Panc1 (cell line): ENCODE data around the gene F11R. TPM values are rescaled to one million over a fixed set of nuclear protein-coding genes. Genes with fewer than 3 reads are reported as not detected.

Experiments used
- ATAC-seq: fragments of 200-7000 bp; cut with Tn5 transposase; 2 replicates; pipeline ENCODE4 v1.9.1; 2020; ENCODE audit warnings: mild to moderate bottlenecking, moderate library complexity
- BruUV-seq: library from RNA; stranded (reverse); fragments of 400-500 nt; replicated peaks from 2 replicates; lab custom pipeline; 2021; lab: Mats Ljungman, UMichigan
- CTCF ChIA-PET: fragments of 300-600 bp; sonication (Branson Sonifier 250); formaldehyde crosslinking; loops from one replicate; lab custom pipeline; 2022; ENCODE audit warnings: antibody characterized with exemption; lab: Charles Lee
- POLR2A ChIA-PET: fragments of 300-600 bp; sonication (Branson Sonifier 250); formaldehyde crosslinking; loops from one replicate; lab custom pipeline; 2022; ENCODE audit warnings: antibody characterized with exemption; lab: Charles Lee
- DNase-seq: peaks from one replicate; pipeline ENCODE4 v3.0.0-alpha.2; 2010; ENCODE audit warnings: low read depth, low spot score
- H3K27ac ChIP-seq: 2 replicates; pipeline ENCODE4 v1.5.1; 2011; ENCODE audit warnings: mild to moderate bottlenecking, low read length, inconsistent platforms
- H3K27me3 ChIP-seq: fragments of 200-500 bp; sonication (Bioruptor generic); 2 replicates; pipeline ENCODE4 v1.6.0; 2014; ENCODE audit warnings: low read length, inconsistent platforms; ENCODE audit not compliant: control insufficient read depth, insufficient read depth
- H3K36me3 ChIP-seq: fragments of 200-500 bp; sonication (Bioruptor generic); 2 replicates; pipeline ENCODE4 v1.5.1; 2014; ENCODE audit warnings: inconsistent platforms, mild to moderate bottlenecking, low read length, moderate library complexity; ENCODE audit not compliant: control insufficient read depth, insufficient read depth
- H3K4me1 ChIP-seq: 2 replicates; pipeline ENCODE4 v1.5.1; 2011; ENCODE audit warnings: inconsistent platforms, mild to moderate bottlenecking, low read length, moderate library complexity; ENCODE audit not compliant: control insufficient read depth, insufficient read depth
- H3K4me3 ChIP-seq, 2 experiments: 2 replicates each; pipeline ENCODE4 v1.5.1; 2011 to 2012; ENCODE audit warnings: low read depth in 2 of 2, low read length in 2 of 2, mild to moderate bottlenecking in 2 of 2, inconsistent platforms in 1 of 2, moderate library complexity in 1 of 2
- H3K9me3 ChIP-seq: fragments of 200-500 bp; sonication (Bioruptor generic); 2 replicates; pipeline ENCODE4 v1.5.1; 2014; ENCODE audit warnings: low read depth, mild to moderate bottlenecking, inconsistent platforms, low read length, moderate library complexity; ENCODE audit not compliant: control insufficient read depth, insufficient read depth
- POLR2AphosphoS5 ChIP-seq: IDR thresholded peaks from 2 replicates; pipeline ENCODE4 v1.6.1; 2012; ENCODE audit warnings: mild to moderate bottlenecking, low read depth, low read length, moderate library complexity
- SIN3A ChIP-seq: IDR thresholded peaks from 2 replicates; pipeline ENCODE4 v1.6.1; 2012; ENCODE audit warnings: low read depth, mild to moderate bottlenecking, low read length, moderate library complexity, borderline replicate concordance; ENCODE audit not compliant: insufficient read depth
- TCF7L2 ChIP-seq: IDR thresholded peaks from 2 replicates; pipeline ENCODE4 v1.6.1; 2011; ENCODE audit warnings: mild to moderate bottlenecking, low read depth, low read length, inconsistent platforms
- in situ Hi-C: cut with HindIII; loops from 2 replicates; pipeline ENCODE4 v1.10.0; 2016; ENCODE audit warnings: low sequenced_read_pairs, low pct_unique_long_range_greater_than_20kb
- intact Hi-C: fragments of 100-400 bp; cut with micrococcal nuclease; formaldehyde crosslinking; loops from one replicate; pipeline ENCODE4 v1.10.0; 2022; ENCODE audit not compliant: unreplicated experiment
- total RNA-seq: library from RNA; stranded (reverse); gene quantifications from one replicate; pipeline ENCODE4 v1.2.1, GENCODE V29; 2021; ENCODE audit not compliant: unreplicated experiment
- TF ChIP-seq, protein P1 (sequence below), 2 experiments: IDR thresholded peaks; 2 replicates each; pipeline ENCODE4 v1.6.1; 2011 to 2012; ENCODE audit warnings: low read depth in 2 of 2, control low read depth in 1 of 2, low read length in 1 of 2, mild to moderate bottlenecking in 1 of 2, moderate library complexity in 1 of 2; ENCODE audit not compliant: insufficient read depth in 1 of 2
- TF ChIP-seq, protein P2 (sequence below): fragments of 450-650 bp; IDR thresholded peaks from 2 replicates; pipeline ENCODE4 v1.5.1; 2017; ENCODE audit warnings: mild to moderate bottlenecking

F11R gene
- total RNA-seq, 1 experiment from 2014 or later, result 63.0 TPM

DNA sequence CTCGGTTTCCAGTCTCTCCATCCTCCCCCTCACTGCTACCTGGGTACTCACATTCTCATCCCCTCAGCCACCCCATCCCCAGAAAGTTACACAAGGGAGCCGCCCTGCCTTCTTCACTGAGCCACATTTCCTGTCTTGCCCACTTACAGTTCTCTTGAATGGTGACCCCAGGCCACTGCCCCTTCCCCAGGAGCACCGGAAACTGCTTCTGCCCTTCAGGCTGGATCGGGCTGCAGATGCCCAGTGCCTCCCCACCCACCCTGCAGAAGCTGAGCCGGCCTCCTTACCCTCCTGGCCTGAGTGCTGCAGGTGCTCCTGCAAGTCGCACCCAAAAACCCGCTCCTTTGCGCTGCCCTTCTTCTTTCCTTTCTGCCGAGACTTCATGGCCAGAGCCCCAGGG lies 48.3 kb upstream of the F11R start:
- Histone ChIP-seq H3K4me1 (no peaks in the 10 kb centered on the region), H3K9me3 (no peaks in the 10 kb centered on the region), H3K27me3 (no peaks in the 10 kb centered on the region), H3K4me3 (no peak overlapping the region), H3K36me3 (no peaks in the 10 kb centered on the region), H3K27ac (no peak overlapping the region)
- in situ Hi-C loops, result no loop called here
- DNase-seq, result no peak
- ATAC-seq, result no peak
- ChIA-PET CTCF (no interaction called here), POLR2A (no interaction called here)
- intact Hi-C loops, result no loop called here
- TF ChIP-seq, protein P1, sequence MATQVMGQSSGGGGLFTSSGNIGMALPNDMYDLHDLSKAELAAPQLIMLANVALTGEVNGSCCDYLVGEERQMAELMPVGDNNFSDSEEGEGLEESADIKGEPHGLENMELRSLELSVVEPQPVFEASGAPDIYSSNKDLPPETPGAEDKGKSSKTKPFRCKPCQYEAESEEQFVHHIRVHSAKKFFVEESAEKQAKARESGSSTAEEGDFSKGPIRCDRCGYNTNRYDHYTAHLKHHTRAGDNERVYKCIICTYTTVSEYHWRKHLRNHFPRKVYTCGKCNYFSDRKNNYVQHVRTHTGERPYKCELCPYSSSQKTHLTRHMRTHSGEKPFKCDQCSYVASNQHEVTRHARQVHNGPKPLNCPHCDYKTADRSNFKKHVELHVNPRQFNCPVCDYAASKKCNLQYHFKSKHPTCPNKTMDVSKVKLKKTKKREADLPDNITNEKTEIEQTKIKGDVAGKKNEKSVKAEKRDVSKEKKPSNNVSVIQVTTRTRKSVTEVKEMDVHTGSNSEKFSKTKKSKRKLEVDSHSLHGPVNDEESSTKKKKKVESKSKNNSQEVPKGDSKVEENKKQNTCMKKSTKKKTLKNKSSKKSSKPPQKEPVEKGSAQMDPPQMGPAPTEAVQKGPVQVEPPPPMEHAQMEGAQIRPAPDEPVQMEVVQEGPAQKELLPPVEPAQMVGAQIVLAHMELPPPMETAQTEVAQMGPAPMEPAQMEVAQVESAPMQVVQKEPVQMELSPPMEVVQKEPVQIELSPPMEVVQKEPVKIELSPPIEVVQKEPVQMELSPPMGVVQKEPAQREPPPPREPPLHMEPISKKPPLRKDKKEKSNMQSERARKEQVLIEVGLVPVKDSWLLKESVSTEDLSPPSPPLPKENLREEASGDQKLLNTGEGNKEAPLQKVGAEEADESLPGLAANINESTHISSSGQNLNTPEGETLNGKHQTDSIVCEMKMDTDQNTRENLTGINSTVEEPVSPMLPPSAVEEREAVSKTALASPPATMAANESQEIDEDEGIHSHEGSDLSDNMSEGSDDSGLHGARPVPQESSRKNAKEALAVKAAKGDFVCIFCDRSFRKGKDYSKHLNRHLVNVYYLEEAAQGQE (IDR thresholded peaks at IDR 0.05; ENCODE audit: insufficient read depth in 1 of 2, low read depth in 2 of 2, low read length in 1 of 2), result no peak
- TF ChIP-seq TCF7L2 (no peak), SIN3A (no peak), POLR2AphosphoS5 (no peak)
- TF ChIP-seq, protein P2, sequence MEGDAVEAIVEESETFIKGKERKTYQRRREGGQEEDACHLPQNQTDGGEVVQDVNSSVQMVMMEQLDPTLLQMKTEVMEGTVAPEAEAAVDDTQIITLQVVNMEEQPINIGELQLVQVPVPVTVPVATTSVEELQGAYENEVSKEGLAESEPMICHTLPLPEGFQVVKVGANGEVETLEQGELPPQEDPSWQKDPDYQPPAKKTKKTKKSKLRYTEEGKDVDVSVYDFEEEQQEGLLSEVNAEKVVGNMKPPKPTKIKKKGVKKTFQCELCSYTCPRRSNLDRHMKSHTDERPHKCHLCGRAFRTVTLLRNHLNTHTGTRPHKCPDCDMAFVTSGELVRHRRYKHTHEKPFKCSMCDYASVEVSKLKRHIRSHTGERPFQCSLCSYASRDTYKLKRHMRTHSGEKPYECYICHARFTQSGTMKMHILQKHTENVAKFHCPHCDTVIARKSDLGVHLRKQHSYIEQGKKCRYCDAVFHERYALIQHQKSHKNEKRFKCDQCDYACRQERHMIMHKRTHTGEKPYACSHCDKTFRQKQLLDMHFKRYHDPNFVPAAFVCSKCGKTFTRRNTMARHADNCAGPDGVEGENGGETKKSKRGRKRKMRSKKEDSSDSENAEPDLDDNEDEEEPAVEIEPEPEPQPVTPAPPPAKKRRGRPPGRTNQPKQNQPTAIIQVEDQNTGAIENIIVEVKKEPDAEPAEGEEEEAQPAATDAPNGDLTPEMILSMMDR, result no peak
- no TSS peak for BruUV-seq

DNA sequence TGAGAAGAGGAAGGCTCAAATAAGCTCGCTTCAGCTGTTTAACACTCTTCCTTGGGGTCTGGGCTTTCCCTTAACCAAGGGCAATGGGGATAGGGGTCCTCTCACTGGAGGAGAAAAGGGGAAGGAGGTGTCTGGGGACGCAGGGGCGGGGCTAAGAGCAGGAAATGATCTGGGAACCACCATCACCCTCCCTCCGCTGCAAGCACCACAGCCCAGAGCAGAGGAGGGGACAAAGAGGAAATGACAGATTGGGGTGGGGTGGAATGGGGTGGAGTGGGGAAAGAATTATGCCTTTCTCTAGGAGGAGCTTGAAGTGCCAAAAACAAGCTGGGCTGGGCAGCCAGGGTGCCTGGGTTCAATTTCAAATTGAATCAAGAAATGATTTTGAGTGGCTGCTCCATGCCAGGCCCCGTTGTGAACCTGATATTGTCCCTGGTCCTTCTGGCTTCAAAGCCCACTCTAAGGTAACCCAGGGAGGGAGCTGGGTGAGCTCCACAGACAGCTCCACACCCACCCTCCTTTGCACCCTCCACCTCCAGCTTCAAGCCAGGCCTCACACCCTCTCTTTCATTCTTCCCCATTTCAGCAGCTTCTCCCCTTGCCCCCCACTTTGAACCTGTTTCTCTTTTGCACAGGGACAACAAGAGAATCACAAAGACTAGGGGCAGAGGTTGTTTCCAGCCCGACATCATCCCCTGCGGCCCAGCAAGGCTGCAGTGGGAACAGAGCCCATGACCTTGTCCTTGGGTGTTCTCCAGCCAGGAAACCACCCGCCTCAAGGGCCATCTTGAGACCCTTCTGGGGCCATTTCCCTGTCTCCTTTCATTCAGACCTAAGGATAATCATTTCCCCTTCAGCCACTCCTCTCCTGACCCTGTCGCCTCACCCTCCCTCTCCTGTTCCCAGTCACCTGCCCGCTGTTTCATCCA lies 47.6 kb upstream of the F11R start:
- ATAC-seq (no peak), DNase-seq (no peak)
- CTCF ChIA-PET, result no interaction called here
- no peak overlapping the region for H3K27ac ChIP-seq
- TF ChIP-seq, protein P1 (IDR thresholded peaks at IDR 0.05; ENCODE audit: insufficient read depth in 1 of 2, low read depth in 2 of 2, low read length in 1 of 2), result no peak
- TF ChIP-seq POLR2AphosphoS5 (no peak), SIN3A (no peak), TCF7L2 (no peak)
- TF ChIP-seq, protein P2, result no peak
- H3K36me3 ChIP-seq, result no peaks in the 10 kb centered on the region
- in situ Hi-C loops, result no loop called here
- H3K27me3 ChIP-seq, result no peaks in the 10 kb centered on the region
- H3K4me1 ChIP-seq, result no peaks in the 10 kb centered on the region
- intact Hi-C loops, result no loop called here
- H3K4me3 ChIP-seq, result no peak overlapping the region
- POLR2A ChIA-PET, result no interaction called here
- H3K9me3 ChIP-seq, result no peaks in the 10 kb centered on the region
- BruUV-seq, result no TSS peak
